ENCODE results near the gene CTNNBL1.
"Not testable (repeated sequence)": the region's sequence is repeated elsewhere in the genome, so short reads cannot be mapped to it uniquely, and the experiment has no call there.

Gene CTNNBL1

DNA sequence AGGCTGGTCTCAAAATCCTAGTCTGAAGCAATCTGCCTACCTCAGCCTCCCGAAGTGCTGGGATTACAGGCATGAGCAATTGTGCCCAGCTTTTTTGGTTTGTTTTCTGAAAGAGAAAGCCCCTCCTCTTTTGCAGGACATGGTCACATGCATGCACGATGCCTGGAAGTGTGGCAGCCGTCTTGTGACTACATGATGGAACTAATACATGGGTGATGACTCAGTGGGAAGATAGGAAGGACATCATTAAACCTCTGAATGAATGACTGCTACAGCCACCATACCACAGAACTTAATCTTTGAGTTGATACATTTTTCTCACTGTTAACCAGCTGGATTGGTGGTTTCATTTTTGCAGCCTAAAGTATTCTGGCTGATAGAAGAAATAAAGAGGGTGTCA, 13.4 kb upstream of the CTNNBL1 start:
- DNase-seq, result no peak

DNA sequence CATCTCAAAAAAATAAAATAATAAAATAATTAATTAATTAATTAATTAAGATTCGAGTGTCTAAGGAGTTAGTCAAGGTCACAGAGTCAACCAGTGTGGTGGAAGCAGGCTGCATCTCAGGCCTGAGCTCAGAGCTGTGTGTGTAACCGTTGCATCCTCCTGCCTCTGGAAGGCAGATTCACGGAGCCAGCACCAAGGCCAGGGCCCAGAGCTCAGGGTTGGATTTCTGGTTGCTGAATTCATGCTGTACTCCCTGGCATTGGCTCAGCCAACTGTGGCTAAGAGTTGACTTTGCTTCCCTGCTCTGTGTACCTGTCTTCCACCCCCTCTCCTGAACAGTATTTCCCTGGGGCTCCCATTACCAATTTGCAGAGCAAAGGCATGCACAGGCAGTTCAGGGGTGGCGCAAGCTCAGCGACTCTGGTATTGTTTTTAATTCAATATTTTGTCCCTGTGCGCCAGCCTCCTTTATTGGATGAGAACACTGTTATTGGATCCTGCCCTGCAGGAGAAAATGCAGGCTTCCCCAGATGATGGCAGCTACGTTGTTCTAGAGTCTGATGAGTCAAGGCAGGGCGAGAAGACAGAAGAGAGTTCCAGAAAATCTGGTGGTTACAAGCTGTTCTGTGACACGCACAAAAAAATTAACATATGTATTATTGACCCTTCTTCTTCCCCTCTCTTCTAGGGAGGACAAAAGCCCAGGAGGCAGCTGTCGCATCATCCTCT, 12.3 kb upstream of the CTNNBL1 start:
- DNase-seq, result no peak

DNA sequence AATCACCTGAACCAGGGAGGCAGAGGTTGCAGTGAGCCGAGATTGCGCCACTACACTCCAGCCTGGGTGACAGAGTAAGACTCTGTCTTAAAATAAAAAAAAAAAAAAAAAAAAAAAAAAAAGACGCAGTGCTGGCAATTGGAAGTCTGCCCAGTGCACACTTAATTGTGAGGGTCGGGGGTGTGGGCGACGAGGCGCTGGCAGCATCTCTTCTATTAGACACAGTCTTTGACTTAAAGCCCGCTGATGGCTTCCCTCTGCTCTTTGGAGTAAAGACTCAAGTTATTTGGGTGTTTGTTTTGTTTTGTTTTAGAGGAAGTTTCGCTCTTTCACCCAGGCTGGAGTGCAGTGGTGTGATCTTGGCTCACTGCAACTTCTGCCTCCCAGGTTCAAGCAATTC, 10.7 kb upstream of the CTNNBL1 start:
- DNase-seq, result not testable (repeated sequence)

DNA sequence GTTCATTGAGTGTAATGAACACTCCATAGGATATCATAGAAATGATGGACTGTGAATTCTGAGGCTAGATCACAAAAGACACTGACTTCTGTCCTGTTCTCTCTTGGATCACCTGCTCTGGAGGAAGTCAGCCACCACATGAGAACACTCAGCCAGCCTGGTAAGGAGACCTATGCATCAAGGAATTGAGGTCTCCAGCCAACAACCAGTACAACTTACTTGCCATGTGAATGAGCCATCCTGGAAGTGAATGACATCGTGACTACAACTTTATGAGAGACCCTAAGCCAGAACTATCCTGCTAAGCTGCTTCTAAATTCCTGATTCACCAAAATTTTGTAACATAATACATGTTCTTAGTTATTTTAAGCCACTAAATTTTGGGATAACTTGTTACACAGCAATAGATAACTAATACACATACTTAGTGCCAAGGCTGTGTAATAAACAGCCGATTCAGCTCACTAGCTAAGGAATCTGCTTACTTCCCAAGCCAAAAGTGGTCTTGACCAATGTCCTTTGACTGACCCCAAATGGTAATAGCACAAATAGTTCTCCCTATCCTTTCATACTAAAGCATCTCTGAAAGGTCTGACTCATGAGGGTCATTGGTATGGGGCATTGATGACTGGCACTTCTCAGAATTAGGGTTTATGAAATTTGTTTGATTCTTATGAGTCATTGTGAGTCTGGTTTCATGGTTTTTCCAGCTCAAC, 6.9 kb upstream of the CTNNBL1 start:
- DNase-seq, result no peak

DNA sequence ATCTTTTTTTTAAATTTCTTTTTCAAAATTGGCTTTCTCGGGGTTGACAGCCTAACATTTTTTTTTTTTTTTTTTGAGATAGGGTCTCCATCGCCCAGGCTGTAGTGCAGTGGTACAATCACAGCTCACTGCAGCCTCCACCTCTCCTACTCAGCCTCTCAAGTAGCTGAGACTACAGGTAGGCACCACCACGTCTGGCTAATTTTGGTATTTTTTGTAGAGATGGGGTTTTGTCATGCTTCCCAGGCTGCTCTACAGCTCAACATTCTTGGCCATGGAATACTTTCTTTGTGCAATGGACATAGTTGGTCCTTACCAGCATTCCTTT, 6.4 kb upstream of the CTNNBL1 start:
- no peak for DNase-seq

DNA sequence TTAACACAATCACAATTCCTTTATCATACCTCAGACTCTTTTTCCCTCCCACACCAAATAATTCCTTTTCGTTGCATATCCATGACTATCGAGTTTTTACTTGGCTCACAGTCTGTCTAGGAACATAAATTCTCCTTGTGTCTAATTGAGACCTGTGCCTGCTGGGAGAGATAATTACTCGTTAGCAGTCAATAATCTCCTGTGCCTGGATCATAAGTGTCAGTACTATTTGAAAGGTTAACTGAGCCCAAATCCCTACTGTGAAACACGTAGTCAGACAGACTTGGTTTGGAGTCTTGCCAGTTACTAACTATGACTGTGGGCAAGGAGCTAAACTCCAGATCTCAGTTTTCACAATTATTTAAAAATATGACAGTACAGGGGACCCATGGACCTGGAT, 5.7 kb upstream of the CTNNBL1 start:
- no peak for DNase-seq

DNA sequence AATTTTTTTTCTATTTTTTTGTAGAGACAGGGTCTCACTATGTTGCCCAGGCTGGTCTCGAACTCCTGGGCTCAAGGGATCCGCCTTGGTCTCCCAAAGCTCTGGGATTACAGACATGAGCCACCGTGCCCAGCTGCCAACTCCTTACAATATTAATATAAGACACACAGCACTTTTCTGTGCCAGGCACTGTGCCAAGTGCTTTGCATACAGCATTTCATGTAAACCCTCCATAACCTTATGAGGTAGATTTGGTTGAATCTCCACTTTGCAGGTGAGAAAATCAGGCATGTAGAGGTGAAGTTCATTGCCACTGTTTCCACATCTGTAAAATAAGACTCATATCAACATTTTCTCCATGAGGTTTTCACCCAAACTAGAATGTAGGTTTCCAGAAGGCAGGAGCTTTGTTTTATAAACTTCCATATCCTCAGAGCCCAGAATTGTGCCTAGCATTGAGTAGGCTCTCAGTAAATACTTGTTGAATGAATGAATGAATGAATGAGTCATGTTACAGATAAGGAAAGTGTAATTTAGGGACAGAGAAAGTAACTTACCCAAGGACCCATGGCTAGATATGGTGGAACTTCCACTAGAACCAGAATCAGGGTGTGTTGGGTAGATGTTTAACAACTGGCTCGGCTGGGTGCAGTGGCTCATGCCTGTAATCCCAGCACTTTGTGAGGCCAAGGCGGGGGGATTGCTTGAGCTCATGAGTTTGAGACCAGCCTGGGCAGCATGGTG, 3.0 kb upstream of the CTNNBL1 start:
- no peak for DNase-seq

DNA sequence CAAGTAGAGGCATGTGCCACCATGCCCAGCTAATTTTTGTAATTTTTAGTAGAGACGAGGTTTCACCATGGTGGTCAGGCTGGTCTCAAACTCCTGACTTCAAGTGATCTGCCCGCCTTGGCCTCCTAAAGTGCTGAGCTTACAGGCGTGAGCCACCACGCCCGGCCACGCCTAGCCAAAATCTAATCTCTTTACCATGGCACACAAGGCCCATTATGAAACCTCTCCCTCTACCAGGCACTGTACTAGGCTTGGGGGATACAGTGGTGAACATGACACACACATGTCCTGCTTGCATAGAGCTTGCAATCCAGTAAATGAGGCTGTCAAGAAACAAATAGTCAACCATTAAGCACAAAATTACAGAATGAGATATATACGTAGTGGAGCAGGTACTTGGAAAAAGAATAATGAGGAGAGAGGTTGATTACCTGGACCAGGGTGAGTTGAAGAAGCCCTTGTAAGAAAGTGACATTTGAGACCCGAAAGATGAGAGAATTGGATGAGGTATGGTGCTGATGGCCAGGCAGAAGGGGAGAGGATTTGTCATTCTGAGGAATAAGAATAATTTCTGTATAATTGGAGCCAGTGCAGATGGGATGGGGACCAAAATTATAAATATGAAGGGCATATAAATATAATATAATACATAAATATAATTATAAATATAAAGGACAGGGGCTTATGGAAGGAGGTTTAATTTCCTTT, 1.2 kb upstream of the CTNNBL1 start:
- DNase-seq, result no peak

DNA sequence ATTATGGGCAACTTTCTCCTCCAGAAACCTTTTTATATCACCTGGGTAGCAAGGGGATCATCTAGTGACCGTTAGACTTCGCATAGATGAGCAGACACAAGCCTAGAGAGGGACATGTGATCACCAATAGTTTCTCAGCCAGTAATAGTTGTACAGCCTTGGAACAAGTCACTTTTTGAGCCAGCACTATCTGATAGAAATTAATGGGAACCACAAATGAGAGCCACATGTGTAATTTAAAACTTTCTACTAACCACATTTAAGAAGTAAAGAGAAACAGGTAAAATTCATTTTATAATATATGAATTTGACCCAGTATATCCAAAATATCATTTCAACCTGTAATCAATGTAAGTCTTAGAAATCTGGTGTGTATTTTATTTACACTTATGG, 592 bp upstream of the CTNNBL1 start:
- no peak for DNase-seq

DNA sequence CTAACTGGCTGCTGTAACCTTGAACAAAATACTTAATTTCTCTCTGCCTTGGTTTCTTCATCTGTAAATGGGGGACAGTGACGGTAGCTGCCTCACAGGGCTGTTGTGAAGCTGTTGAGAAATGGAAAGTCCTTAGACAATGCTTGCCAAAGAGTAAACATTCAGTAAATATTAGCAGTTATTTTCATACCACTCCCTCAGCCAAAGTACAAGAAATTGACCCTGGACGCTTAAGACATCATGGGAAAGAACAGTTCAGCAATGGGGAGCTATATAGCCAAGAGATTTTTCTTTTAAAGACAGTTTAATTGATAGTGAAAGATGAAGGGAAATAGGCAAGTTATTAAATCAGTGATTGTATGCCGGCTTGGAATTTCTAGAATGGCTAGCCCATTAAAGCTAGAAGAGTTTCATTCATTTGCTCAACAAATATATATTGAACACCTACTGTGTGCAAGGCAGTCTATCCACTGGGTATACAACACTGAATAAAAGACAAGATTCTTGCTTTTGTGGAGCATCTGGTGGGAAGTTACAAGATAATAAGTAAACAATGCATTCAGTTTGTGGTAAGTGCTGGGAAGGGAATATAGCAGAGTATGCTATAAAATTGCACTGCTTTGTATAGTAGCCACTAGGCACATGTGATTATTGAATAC, 2.0 kb downstream of the CTNNBL1 start:
- no peak for DNase-seq

DNA sequence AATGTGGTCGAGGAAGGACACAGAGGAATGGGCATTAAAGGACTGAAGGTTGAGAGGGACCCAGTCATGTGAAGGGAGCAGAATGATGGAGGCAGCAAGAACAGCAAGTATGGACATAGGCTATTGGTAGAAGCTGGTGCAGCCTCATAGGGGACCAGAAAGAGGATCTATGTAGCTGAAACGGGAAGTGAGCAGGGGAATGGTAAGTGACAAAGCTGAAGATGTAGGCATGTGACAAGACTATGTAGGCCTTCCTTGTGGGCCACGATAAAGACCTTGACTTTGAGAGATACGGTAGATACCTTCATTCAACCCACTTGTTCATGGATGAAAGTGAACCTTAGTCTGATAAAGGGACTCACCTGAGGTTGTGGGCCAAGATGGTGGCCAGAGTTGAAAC, 3.5 kb downstream of the CTNNBL1 start:
- no peak for DNase-seq

DNA sequence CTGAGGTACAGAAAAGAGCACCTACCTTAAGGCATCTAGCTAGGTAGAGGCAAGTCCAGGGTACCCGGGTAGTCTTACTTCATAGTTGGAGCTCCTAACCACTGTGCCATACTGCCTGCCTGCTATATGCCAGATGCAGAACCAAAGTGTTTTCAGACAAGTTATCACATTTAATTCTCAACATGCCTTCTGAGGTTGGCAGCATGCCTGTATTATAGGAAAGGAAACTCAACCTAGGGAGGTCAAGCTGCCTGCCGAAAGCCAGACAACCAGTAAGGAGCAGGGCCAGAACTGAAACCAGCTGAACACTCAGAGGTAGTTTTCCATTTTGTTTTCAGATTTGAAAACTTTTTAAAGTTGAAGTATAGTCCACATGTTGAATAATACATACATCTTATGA, 5.4 kb downstream of the CTNNBL1 start:
- DNase-seq, result no peak

DNA sequence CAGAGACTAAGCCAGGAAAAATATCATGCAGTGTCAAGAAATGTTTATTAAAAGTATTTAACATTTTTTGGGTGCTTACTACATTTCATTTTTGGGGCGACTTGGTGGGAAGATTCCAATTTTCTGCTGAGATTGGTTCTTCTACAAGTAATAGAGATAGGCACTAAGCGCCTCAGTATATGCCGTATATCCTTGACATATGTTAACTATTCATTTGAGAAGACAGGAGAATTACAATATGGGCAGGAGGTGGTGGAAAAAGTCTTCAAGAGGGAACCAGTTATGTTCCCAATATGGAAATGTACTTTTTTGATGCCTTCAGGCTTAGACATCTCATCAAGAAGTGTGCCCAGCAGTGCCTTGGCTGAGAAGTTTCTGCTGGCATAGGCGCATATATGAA, 6.5 kb downstream of the CTNNBL1 start:
- DNase-seq, result no peak

DNA sequence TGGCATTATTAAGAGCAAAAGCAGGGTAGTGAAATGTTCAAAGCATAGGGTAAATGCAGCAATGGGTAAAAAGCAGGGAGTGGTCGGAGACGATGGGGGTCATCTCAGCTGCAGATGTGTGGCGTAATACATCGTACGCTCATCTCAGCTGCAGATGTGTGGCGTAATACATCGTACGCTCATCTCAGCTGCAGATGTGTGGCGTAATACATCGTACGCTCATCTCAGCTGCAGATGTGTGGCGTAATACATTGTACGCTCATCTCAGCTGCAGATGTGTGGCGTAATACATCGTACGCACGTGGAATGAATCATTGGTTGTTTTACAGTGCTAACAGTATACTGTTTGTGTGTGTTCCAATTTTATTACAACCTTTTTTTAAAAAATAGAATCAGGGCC, 7.8 kb downstream of the CTNNBL1 start:
- not testable (repeated sequence) for DNase-seq

DNA sequence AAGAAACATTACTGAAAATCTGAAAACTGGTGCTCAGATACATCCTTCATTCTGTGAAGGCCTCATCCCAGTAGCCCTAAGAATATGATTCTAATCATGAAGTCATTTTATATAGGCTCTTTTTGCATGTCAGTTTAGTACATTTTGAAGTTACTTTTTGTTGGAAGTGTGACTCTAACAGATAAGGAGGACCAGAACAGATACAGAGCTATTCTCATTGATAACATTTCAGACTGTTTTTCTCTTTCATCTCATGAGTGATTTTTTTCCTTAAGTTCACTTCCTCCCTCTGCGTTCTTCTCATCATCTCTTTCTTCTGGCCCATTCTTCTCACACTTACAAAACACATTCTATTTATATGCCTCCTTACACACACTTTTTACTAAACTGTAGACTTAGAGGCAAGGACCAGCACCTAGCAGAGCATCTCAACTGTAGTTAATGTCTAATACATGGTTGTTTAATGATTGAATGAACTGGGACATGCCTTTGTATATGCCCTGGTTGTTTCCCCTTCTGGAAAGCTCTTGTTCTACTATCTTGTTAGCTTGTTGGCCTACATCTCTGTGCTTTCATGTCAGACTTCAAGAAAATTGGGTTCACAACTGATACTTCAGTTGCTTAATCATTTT, 8.7 kb downstream of the CTNNBL1 start:
- no peak for DNase-seq

DNA sequence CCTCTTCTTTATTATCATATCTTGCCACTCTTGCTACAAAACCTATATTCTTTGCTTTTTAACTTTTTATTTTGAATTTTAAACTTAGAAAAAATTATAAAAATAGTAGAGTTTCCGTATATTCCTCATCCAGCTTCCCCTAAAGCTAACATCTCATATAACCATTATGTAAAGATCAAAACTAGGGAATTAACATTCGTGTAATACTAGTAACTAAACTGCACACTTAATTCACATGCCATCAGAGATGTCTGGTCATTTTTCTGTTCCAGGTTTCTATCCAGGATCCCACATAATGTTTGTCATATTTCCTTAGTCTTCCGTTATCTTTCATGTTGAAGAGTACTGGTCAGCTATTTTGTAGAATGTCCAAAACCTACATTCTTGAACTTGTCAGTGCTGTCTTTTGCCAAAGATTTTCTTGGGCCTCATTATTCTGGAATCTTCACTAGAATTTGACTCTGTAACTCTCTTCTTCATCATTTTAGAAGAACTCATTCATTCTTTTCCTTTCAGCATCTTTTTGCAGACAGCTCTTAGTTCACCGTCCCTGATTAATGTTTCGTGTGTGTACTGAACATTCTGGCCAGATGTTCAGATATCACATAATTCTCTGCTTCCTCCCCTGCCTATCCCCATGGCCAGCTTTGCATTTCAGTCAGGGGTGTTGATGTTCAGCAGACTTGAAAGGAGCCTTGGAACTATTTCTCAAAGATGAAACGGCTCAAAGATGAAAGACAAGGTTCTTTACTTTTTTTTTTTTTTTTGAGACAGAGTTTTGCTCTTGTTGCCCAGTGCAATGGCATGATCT, 9.4 kb downstream of the CTNNBL1 start:
- no peak for DNase-seq

DNA sequence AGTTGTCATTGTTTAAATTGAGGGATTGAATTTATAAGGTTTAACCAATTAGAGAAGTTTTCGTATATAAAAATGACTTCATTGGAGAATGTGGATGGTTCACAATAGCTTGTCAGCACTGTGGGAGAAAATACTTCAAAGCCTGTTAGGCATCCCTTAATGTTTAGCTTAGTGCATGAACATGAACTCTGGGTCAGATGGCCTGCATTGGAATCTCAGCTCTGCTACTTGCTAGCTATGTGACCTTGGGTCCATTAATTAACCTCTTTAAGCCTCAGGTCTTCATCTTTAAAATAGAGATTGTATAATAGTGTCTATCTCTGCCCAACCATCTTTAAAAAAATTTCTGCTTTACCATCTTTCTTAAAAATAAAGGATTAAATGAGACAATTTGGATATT, 11.1 kb downstream of the CTNNBL1 start:
- no peak for DNase-seq

DNA sequence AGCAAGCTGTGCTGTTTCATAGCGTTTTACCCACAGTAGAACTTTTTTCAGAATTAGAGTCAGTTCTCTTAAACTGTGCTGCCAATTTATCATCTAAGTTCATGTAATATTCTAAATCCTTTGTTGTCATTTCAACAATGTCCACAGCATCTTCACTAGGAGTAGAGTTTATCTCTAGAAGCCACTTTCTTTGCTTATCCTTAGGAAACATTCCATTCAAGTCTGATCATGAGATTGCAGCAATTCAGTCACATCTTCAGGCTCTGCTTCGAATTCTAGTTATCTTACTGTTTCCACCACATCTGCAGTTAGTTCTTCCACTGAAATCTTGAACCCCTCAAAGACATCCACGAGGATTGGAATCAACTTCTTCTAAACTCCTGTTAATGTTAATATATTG, 12.5 kb downstream of the CTNNBL1 start:
- no peak for DNase-seq

DNA sequence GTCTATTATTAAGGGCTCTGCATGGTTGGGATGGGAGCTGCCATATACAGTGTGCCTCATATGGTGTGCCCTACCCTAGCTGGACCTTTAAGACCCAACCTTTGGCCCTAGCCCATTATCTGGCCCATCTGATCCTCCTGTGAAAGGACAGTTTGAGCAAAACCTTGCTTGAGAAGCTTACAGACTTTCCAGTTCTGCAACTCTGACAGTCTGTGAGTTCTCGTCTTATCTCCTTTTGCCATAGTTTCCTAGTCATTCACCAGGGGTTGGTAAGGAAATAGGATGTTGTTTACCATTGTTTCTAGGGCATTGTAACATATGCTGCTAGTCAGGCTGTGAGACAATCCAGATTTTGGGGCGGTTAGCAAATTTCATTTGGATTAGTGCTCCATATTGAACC, 17.2 kb downstream of the CTNNBL1 start:
- DNase-seq, result no peak

DNA sequence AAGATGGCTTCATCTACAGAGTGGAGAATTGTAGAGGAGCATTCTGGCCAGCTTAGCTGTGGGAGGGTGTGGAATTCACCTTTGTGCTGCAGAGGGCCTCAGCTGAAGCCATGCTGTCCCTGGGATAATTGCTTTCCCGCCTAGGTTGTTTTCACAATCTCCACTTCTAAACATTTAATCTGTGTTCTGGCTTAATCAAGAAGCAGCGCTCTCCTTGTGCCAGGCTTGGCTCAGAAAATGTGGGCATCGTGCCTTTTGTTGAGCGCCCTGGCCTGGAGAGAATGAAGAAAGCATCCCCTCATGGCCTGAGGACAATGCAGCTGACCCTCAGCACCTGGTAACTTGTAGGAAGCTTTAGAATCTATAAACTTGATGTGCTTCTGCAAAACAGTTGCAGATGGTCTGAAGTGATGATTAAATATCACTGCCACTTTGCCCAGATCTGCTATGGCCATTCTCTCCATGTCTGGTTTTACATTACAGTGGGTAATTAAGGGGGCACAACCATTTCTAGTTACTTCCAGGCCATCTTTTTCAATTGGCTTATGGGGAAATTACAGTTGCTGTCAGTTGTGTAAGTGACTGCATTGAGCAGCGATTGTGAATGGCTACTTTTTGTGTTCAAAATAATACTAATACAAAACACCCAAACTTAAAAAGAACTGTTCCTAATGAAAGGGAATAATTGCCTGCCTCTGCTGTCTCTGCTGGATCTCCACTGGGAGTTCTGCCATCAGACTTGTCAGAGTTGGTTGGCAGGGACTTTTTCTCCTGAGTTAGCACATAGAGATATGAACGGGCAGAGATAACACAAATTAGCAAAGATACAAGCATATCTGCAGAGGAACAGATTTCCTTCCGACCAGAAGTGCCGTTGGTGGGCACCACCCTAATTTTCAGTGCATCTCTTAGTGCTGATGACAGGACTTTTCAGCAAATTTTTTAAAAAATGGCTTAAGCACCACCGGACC, 18.4 kb downstream of the CTNNBL1 start:
- no peak for DNase-seq

Data from DMS153 (cell line).